Prostate gland (tissue), 2 donors: Measurements from ENCODE around the gene VPS13A.

Experiments
- POLR2A ChIP-seq: fragments of 450-650 bp; IDR thresholded peaks from one replicate; pipeline ENCODE4 v1.6.1; 2016; ENCODE audit warnings: antibody characterized with exemption, mild to moderate bottlenecking
- POLR2AphosphoS5 ChIP-seq: sonication (generic); formaldehyde crosslinking; IDR thresholded peaks from one replicate; pipeline ENCODE4 v1.6.1; 2017; ENCODE audit warnings: antibody characterized with exemption
- TF ChIP-seq, protein P1 (sequence below), 4 experiments: fragments of 200-600 bp in 2 of 4; fragments of 450-650 bp in 2 of 4; sonication (generic) in 2 of 4; IDR thresholded peaks; 1 replicate in 3 of 4; 2 replicates in 1 of 4; pipeline ENCODE4 v1.5.1; 2016 to 2019; ENCODE audit warnings: antibody characterized with exemption in 4 of 4, mild to moderate bottlenecking in 2 of 4, moderate library complexity in 2 of 4

DNA sequence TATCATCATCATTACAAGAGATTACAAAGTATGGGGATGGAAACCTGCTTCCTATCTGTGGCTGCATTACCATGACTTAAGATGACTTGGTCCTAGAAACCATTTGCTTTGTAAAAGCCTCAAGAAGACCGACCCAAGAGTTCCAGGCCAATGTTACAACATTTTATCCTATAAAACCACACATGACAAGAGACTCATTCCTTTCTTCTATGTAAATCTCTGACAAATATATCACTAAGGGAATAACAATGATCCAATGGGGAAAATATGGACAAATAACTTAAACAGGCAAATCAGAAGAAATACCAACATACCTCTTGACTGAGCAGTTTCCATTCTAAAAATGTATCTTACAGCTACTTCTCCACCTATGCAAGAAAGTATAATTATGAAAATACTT is 44.3 kb upstream of the VPS13A start:
- no peak for TF ChIP-seq POLR2AphosphoS5
- TF ChIP-seq, protein P1, sequence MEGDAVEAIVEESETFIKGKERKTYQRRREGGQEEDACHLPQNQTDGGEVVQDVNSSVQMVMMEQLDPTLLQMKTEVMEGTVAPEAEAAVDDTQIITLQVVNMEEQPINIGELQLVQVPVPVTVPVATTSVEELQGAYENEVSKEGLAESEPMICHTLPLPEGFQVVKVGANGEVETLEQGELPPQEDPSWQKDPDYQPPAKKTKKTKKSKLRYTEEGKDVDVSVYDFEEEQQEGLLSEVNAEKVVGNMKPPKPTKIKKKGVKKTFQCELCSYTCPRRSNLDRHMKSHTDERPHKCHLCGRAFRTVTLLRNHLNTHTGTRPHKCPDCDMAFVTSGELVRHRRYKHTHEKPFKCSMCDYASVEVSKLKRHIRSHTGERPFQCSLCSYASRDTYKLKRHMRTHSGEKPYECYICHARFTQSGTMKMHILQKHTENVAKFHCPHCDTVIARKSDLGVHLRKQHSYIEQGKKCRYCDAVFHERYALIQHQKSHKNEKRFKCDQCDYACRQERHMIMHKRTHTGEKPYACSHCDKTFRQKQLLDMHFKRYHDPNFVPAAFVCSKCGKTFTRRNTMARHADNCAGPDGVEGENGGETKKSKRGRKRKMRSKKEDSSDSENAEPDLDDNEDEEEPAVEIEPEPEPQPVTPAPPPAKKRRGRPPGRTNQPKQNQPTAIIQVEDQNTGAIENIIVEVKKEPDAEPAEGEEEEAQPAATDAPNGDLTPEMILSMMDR (IDR thresholded peaks at IDR 0.05) = no peak
- no peak for TF ChIP-seq POLR2A
